Measurements from ENCODE around the gene ITGB3BP.

ITGB3BP gene

DNA sequence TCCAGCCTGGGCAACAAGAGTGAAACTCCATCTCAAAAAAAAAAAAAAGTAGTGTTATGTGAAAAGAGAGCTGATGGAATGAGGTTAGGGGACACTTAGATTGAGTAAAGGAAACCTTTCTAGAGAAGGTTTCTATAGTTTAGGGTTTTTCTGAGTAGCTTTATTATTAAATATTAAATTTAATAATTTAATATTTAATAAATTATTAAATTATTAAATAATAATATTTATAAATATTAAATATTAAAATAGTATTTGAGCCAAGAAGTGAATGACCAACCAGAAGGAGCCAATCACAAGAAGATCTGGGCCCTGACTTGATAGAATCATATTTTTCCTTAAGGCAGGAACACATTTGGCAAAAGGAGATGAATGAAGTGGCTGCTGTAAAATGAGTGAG, 104.9 kb downstream of the ITGB3BP start:
- no peak for DNase-seq (ENCODE audit: low read depth)

DNA sequence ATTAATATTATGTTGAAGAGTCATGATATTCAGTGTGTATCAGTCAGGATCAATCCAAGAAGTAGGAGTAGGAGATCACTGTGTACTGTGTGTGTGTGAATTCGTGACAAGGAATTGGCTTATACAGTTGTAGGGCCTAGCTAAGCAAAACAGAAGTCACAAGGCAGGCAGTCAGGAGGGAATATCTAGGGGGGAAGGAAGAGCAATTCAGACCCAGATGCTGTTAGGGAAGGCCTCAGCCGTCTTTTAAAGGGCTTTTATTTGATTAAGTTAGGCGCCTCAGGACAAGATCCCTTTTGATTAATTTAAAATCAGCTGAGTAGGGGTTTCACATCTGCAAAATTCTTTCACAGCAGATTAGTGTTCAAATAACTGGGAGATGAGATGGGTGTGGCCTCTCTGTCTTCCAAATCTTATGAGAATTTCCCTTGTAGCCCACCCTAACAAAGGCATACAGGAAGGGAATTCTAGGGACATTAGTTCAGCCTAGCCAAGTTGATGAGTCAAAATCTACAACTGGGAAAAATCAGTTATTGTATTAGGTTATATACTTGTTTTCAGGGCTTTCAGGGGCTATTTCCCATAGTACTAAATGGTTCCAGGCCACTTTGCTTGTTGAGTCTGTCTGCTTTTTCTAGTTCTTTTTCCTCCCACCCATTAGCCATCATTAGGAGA, 108.2 kb downstream of the ITGB3BP start:
- no peak for DNase-seq (ENCODE audit: low read depth)

DNA sequence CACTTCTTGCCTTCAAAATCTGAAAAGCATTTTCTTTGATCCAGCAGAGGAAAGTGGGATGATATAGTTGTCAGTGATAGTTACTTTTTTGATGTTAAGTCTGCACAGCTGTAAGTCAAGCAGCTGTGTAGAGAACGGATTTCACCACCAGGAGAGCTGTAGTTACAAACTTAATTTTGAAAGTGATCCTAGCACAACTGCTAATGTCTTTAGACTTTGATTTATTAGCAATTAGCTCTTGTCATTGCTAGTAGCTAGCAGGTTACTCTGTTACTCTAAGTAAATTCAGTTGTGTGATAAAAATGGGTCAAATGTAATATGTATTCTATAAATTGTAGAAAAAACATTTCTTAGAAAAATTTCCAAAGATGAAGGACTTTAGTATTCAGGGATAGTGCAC, 109.6 kb downstream of the ITGB3BP start:
- DNase-seq (ENCODE audit: low read depth) = no peak

DNA sequence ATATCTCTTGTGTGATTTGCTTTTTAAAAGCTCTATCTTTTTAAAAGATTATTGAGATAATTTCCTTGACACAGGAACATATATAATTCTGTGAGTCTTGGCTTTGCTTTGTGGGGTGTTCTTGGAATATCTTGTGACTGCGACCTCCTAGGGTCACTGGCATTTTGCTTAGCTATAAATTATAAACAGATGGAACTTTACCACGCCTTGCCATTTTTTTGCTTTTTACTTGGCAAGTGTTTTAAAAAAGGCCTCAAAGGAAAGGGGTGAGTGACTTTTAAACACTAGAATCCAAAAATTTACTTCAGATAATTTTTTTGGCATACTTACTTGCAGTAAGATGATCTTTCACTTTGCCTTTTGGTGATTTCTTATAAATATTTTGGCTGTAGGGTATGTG, 112.0 kb downstream of the ITGB3BP start:
- no peak for DNase-seq (ENCODE audit: low read depth)

DNA sequence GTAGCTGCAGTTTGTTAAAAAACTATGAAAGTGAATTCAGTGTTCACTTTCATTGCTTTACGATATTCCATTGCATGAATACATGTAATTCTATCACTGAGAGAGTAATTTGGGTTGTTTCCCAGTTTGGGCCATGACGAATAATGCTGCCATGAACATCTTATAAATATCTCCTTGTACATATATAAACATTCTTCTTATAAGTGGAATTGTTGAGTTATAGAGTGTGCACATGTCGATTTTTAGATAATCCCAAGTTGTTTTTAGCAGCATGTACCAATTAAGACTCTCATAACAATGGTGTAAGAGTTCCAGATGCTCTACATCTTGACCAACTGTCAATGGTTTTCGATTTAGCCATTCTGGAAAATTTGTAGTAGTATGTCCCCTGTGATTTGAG, 114.7 kb downstream of the ITGB3BP start:
- no peak for DNase-seq (ENCODE audit: low read depth)

DNA sequence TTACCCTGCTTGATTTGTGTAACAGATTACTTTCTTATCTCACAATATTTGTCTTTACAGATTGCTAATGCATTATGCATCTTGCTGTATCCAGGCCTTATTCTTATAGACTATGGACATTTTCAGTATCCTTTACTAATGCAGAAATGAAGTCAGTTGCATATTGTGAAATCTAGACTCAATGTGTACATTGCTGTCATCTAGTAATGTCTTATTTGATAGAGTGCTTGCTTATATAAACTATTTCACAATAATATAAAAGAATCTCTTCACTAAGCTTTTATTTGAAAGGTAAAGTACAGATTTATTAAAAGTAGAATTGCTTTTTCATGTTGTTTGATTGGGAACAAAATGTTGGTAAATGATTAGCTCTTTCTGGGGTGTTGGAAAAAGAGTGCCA, 116.0 kb downstream of the ITGB3BP start:
- no peak for DNase-seq (ENCODE audit: low read depth)

DNA sequence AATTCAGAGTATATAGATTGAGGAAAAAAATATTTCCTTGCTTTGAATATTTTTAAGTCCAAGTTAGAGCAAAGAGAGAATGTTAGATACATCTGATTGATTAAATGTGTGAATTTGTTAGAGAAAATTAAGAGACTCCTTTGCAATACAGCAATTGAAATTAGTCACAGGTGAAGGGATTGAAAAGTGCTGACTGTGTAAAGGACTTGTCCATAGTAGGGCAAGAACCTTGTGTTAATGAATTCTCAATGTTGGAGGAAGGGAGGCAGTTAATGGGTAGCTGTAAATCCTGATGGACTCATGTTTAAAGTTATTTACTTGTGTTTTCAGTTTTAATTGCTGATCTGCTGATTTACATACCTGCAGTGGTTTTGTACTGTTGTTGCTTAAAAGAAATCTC, 117.0 kb downstream of the ITGB3BP start:
- no peak for DNase-seq (ENCODE audit: low read depth)

DNA sequence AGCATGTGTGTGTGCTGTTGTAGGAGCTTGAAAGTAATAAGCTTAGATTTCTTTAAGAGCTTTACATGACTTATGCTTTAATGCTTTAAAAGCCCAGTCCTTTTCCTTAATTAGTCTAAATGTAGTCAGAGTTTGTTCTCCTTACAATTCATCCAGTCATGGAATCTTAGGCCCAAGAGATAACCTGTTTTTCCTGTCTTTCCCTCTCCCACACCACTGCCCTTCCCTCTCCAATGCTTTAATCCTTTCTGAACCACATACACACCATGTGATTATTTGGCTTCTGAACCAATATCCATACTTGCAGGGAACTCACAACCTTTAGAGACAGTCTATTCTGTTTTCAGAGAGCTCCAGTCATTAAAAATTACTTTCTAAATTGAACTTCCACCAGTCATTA, 118.0 kb downstream of the ITGB3BP start:
- DNase-seq (ENCODE audit: low read depth) = no peak

DNA sequence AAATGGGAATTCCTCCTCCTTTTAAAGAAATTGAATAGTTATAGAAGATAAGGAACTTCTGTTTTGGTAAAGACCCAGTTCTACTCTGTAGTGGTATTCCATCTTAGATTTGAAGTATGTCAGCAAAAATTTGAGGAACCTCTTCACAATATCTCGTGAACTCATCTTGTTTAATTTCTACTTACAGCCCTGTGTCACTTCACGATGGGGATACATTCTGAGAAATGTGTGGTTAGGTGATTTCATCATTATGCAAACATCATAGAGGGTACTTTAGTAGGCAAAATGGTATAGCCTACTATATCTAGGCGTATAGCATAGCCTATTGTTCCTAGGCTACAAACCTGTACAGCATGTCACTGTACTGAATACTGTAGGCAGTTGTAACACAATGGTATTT, 119.6 kb downstream of the ITGB3BP start:
- no peak for DNase-seq (ENCODE audit: low read depth)

DNA sequence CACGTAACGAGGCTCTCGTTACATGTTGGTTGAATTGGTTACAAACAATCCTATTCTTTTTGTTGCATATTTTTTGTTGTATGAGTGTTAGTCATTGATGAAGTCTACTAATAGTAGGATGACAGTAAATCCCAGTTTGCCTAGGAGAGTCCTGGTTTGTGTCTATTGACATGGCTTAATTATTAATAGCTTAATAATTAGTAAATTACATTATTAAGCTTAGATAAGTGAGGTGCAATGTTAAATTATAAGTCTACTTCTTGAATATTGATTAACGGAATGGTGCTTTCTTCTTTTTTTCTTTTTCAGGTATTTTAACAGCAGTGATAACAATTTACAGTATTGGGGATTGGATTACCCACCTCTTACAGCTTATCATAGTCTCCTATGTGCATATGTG, 121.1 kb downstream of the ITGB3BP start:
- DNase-seq (ENCODE audit: low read depth) = no peak

All from HS-27A (cell line).